ENCODE data around the gene PHC1. TPM values are rescaled to one million over a fixed set of nuclear protein-coding genes. Genes with fewer than 3 reads are reported as not detected.

Gene PHC1
- total and polyA plus RNA-seq, 5 donors from 2014 or later, result 15.5 to 46.6 (median 16.8) TPM

DNA sequence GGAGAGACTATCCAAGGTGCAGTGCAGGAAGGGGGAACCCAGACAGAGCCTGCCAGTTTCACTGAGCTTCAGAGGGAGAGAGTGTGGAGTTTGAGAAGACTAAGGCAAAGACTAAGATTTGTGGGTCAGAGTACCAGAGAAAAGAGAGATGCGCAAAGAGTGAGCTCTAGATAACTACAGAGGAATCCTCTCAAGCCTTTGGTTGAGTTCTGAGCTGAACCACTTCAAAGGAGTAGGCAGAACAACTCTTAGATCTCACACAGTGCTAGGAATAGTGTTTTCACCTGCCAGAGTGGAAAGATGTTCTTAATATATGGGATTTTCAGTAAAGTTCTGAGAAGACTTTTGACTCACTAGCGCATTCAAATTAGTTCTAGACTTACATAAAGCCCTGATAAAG, 45.9 kb downstream of the PHC1 start:
- H3K9me3 ChIP-seq (ENCODE audit: control insufficient read depth in 2 of 2, low read length in 2 of 2), result no peaks in the 10 kb centered on the region
- H3K36me3 ChIP-seq (ENCODE audit: control insufficient read depth, insufficient read depth, low read length), result no peaks in the 10 kb centered on the region
- H3K4me1 ChIP-seq (ENCODE audit: control insufficient read depth, insufficient read depth, low read length, poor library complexity, severe bottlenecking), result peaks cover 31% of the 10 kb centered on the region
- peak in 1 of 3 donors; percentile 19 for DNase-seq
- H3K4me3 Mint-ChIP-seq, result peak overlapping the region; percentile 14 to 81 (median 62)
- peaks cover 16% of the 10 kb centered on the region for H3K36me3 Mint-ChIP-seq
- H3K27ac Mint-ChIP-seq, result peak overlapping the region; percentile 65 to 88 (median 85)
- no peaks in the 10 kb centered on the region for H3K27me3 Mint-ChIP-seq
- H3K27ac ChIP-seq (ENCODE audit: insufficient read depth, low read length, poor library complexity, severe bottlenecking), result no peak overlapping the region
- H3K27me3 ChIP-seq (ENCODE audit: control insufficient read depth, insufficient read depth, low read length), result no peaks in the 10 kb centered on the region
- peak overlapping the region; percentile 46 for H3K4me3 ChIP-seq (ENCODE audit: low read depth, low read length)
- H3K9me3 Mint-ChIP-seq, result peaks cover 0 to 10% (median 6%) of the 10 kb centered on the region in 7 donors
- ATAC-seq (ENCODE audit: low read depth in 2 of 2), result peak; percentile 74 to 81
- peaks cover 13 to 75% (median 41%) of the 10 kb centered on the region in 4 donors for H3K4me1 Mint-ChIP-seq

DNA sequence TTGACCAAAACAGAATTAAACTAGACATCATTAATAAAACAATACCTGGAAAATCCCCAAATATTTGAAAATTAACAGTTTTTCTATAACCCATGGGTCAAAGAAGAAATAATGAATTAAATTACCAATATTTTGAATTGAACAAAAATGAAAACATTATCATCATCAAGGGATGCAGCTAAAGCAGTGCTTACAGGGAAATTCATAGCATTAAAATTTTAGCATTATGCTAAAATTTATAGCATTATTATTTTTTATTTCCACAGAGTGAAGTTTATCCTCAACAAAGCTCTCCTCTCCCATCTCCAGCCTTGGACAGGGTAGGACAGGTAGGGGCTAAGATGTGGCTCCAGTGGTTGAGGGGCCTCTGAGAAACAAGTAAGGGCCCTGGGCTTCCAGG, 54.5 kb downstream of the PHC1 start:
- Histone ChIP-seq H3K27me3 (ENCODE audit: control insufficient read depth, insufficient read depth, low read length) (no peaks in the 10 kb centered on the region), H3K4me1 (ENCODE audit: control insufficient read depth, insufficient read depth, low read length, poor library complexity, severe bottlenecking) (no peaks in the 10 kb centered on the region), H3K4me3 (ENCODE audit: low read depth, low read length) (no peak overlapping the region), H3K27ac (ENCODE audit: insufficient read depth, low read length, poor library complexity, severe bottlenecking) (no peak overlapping the region), H3K9me3 (ENCODE audit: control insufficient read depth in 2 of 2, low read length in 2 of 2) (peaks cover 20 to 22% of the 10 kb centered on the region in 2 experiments), H3K36me3 (ENCODE audit: control insufficient read depth, insufficient read depth, low read length) (no peaks in the 10 kb centered on the region)
- peaks cover 0 to 16% (median 9%) of the 10 kb centered on the region in 4 donors for H3K4me1 Mint-ChIP-seq
- no peaks in the 10 kb centered on the region for H3K27me3 Mint-ChIP-seq
- no peak overlapping the region for H3K27ac Mint-ChIP-seq
- no peak overlapping the region for H3K4me3 Mint-ChIP-seq
- peaks cover 3 to 24% (median 15%) of the 10 kb centered on the region in 7 donors for H3K9me3 Mint-ChIP-seq
- H3K36me3 Mint-ChIP-seq, result peaks cover 11% of the 10 kb centered on the region
- no peak for ATAC-seq (ENCODE audit: low read depth in 2 of 2)
- DNase-seq, result no peak

DNA sequence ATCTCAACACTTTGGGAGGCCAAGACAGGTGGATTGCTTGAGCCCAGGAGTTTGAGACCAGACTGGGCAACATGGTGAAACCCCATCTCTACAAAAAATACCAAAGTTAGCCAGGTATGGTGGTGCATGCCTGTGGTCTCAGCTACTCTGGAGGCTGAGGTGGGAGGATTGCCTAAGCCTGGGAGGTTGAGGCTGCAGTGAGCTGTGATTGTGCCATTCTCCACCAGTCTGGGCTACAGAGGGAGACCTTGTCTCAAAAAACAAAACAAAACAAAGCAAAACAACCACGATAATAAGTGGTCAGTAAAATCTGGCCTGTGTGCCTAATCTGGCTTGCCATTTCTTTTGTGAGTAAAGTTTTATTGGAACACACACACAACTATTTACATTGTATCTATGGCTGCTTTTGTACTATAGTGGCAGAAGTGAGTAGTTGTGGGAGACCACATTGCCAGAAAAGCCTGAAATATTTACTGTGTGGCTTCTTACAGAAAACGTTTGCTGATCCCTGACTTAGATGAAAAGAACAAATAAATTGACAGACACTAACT, 55.6 kb downstream of the PHC1 start:
- no peaks in the 10 kb centered on the region for H3K27me3 Mint-ChIP-seq
- peaks cover 10% of the 10 kb centered on the region for H3K36me3 Mint-ChIP-seq
- no peak overlapping the region for H3K4me3 Mint-ChIP-seq
- no peaks in the 10 kb centered on the region for H3K27me3 ChIP-seq (ENCODE audit: control insufficient read depth, insufficient read depth, low read length)
- no peak overlapping the region for H3K4me3 ChIP-seq (ENCODE audit: low read depth, low read length)
- H3K9me3 ChIP-seq (ENCODE audit: control insufficient read depth in 2 of 2, low read length in 2 of 2), result peaks cover 20 to 22% of the 10 kb centered on the region in 2 experiments
- DNase-seq (no peak), ATAC-seq (ENCODE audit: low read depth in 2 of 2) (no peak)
- no peak overlapping the region for H3K27ac ChIP-seq (ENCODE audit: insufficient read depth, low read length, poor library complexity, severe bottlenecking)
- peaks cover 5 to 13% (median 6%) of the 10 kb centered on the region in 4 donors for H3K4me1 Mint-ChIP-seq
- H3K27ac Mint-ChIP-seq, result peak overlapping the region in 2 of 3 donors; percentile 29 to 60
- no peaks in the 10 kb centered on the region for H3K4me1 ChIP-seq (ENCODE audit: control insufficient read depth, insufficient read depth, low read length, poor library complexity, severe bottlenecking)
- H3K9me3 Mint-ChIP-seq, result peaks cover 2 to 24% (median 12%) of the 10 kb centered on the region in 7 donors
- H3K36me3 ChIP-seq (ENCODE audit: control insufficient read depth, insufficient read depth, low read length), result no peaks in the 10 kb centered on the region

GRCh38 chr12:8970432-8970831, 56.1 kb downstream of the PHC1 start:
- Mint-ChIP-seq H3K4me3 (no peak overlapping the region), H3K36me3 (peaks cover 12% of the 10 kb centered on the region), H3K4me1 (peaks cover 5 to 14% (median 7%) of the 10 kb centered on the region in 4 donors), H3K9me3 (peaks cover 2 to 24% (median 10%) of the 10 kb centered on the region in 7 donors), H3K27ac (no peak overlapping the region), H3K27me3 (peaks cover 2% of the 10 kb centered on the region)
- H3K9me3 ChIP-seq (ENCODE audit: control insufficient read depth in 2 of 2, low read length in 2 of 2), result peaks cover 20 to 22% of the 10 kb centered on the region in 2 experiments
- H3K4me3 ChIP-seq (ENCODE audit: low read depth, low read length), result no peak overlapping the region
- DNase-seq, result no peak
- H3K4me1 ChIP-seq (ENCODE audit: control insufficient read depth, insufficient read depth, low read length, poor library complexity, severe bottlenecking), result no peaks in the 10 kb centered on the region
- H3K27me3 ChIP-seq (ENCODE audit: control insufficient read depth, insufficient read depth, low read length), result no peaks in the 10 kb centered on the region
- no peaks in the 10 kb centered on the region for H3K36me3 ChIP-seq (ENCODE audit: control insufficient read depth, insufficient read depth, low read length)
- H3K27ac ChIP-seq (ENCODE audit: insufficient read depth, low read length, poor library complexity, severe bottlenecking), result no peak overlapping the region
- ATAC-seq (ENCODE audit: low read depth in 2 of 2), result no peak

- Histone ChIP-seq H3K9me3 (ENCODE audit: control insufficient read depth in 2 of 2, low read length in 2 of 2) (peaks cover 7 to 15% of the 10 kb centered on the region in 2 experiments), H3K27me3 (ENCODE audit: control insufficient read depth, insufficient read depth, low read length) (no peaks in the 10 kb centered on the region), H3K4me3 (ENCODE audit: low read depth, low read length) (no peak overlapping the region), H3K4me1 (ENCODE audit: control insufficient read depth, insufficient read depth, low read length, poor library complexity, severe bottlenecking) (no peaks in the 10 kb centered on the region), H3K36me3 (ENCODE audit: control insufficient read depth, insufficient read depth, low read length) (no peaks in the 10 kb centered on the region), H3K27ac (ENCODE audit: insufficient read depth, low read length, poor library complexity, severe bottlenecking) (no peak overlapping the region)
- Mint-ChIP-seq H3K9me3 (peaks cover 0 to 26% (median 6%) of the 10 kb centered on the region in 7 donors), H3K4me1 (peaks cover 4 to 12% (median 9%) of the 10 kb centered on the region in 4 donors), H3K36me3 (peaks cover 20% of the 10 kb centered on the region), H3K4me3 (no peak overlapping the region), H3K27ac (peak overlapping the region in 2 of 3 donors; percentile 5 to 25), H3K27me3 (peaks cover 9% of the 10 kb centered on the region)
- no peak for DNase-seq
- no peak for ATAC-seq (ENCODE audit: low read depth in 2 of 2)
Observed at GRCh38 chr12:8980137-8980536, 65.8 kb downstream of the PHC1 start.

GRCh38 chr12:8985213-8985754, 71.0 kb downstream of the PHC1 start:
- Mint-ChIP-seq H3K27ac (no peak overlapping the region), H3K36me3 (peaks cover 4% of the 10 kb centered on the region), H3K27me3 (no peaks in the 10 kb centered on the region), H3K9me3 (peaks cover 0 to 6% (median 0%) of the 10 kb centered on the region in 7 donors), H3K4me3 (no peak overlapping the region), H3K4me1 (peaks cover 11 to 40% (median 28%) of the 10 kb centered on the region in 4 donors)
- no peak overlapping the region for H3K27ac ChIP-seq (ENCODE audit: insufficient read depth, low read length, poor library complexity, severe bottlenecking)
- ATAC-seq (ENCODE audit: low read depth in 2 of 2) (no peak), DNase-seq (no peak)
- H3K27me3 ChIP-seq (ENCODE audit: control insufficient read depth, insufficient read depth, low read length), result no peaks in the 10 kb centered on the region
- H3K4me1 ChIP-seq (ENCODE audit: control insufficient read depth, insufficient read depth, low read length, poor library complexity, severe bottlenecking), result peaks cover 20% of the 10 kb centered on the region
- peaks cover 0 to 3% of the 10 kb centered on the region in 2 experiments for H3K9me3 ChIP-seq (ENCODE audit: control insufficient read depth in 2 of 2, low read length in 2 of 2)
- no peaks in the 10 kb centered on the region for H3K36me3 ChIP-seq (ENCODE audit: control insufficient read depth, insufficient read depth, low read length)
- H3K4me3 ChIP-seq (ENCODE audit: low read depth, low read length), result no peak overlapping the region

DNA sequence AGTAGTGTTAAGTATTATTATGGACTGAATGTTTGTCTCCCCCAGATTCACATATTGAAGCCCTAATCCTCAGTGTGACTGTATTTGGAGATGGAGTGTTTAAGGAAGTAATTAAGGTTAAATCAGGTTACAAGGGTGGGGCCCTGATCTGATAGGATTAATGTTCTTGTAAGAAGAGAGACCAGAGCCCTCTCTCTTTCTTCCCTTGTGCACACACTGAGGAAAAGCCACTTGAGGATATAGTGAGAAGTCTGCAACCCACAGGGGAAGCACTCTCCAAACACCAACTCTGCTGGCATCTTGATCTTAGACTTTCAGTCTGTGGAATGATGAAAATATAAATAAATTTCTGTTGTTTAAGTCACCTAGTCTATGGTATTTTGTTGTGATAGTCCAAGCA, 72.9 kb downstream of the PHC1 start:
- H3K4me1 ChIP-seq (ENCODE audit: control insufficient read depth, insufficient read depth, low read length, poor library complexity, severe bottlenecking), result peaks cover 20% of the 10 kb centered on the region
- peaks cover 11 to 49% (median 29%) of the 10 kb centered on the region in 4 donors for H3K4me1 Mint-ChIP-seq
- H3K36me3 ChIP-seq (ENCODE audit: control insufficient read depth, insufficient read depth, low read length), result no peaks in the 10 kb centered on the region
- no peak overlapping the region for H3K4me3 ChIP-seq (ENCODE audit: low read depth, low read length)
- H3K27ac ChIP-seq (ENCODE audit: insufficient read depth, low read length, poor library complexity, severe bottlenecking), result no peak overlapping the region
- peak overlapping the region in 1 of 3 donors; percentile 15 for H3K27ac Mint-ChIP-seq
- H3K27me3 Mint-ChIP-seq, result no peaks in the 10 kb centered on the region
- no peaks in the 10 kb centered on the region for H3K27me3 ChIP-seq (ENCODE audit: control insufficient read depth, insufficient read depth, low read length)
- peaks cover 0 to 1% (median 0%) of the 10 kb centered on the region in 7 donors for H3K9me3 Mint-ChIP-seq
- ATAC-seq (ENCODE audit: low read depth in 2 of 2), result no peak
- no peaks in the 10 kb centered on the region for H3K9me3 ChIP-seq (ENCODE audit: control insufficient read depth in 2 of 2, low read length in 2 of 2)
- no peak for DNase-seq
- H3K36me3 Mint-ChIP-seq, result no peaks in the 10 kb centered on the region
- H3K4me3 Mint-ChIP-seq, result peak overlapping the region in 2 of 4 donors; percentile 7 to 8
